Germinal center (tissue), 1 donor: ENCODE results near the gene ZNF787.

Experiments used
- DNase-seq: peaks from one replicate; pipeline ENCODE4 v3.0.0; 2012; ENCODE audit warnings: mixed read lengths, low spot score

The ZNF787 gene

GRCh38 chr19:56120371-56121179 lies 520 bp downstream of the ZNF787 start:
- peak; percentile 91 for DNase-seq

GRCh38 chr19:56120002-56120370 lies 1.1 kb downstream of the ZNF787 start:
- DNase-seq = no peak

- no peak for DNase-seq
Measured at GRCh38 chr19:56119582-56119978, 1.5 kb downstream of the ZNF787 start.

- DNase-seq = no peak
Measured at GRCh38 chr19:56118666-56119581, 2.2 kb downstream of the ZNF787 start.

GRCh38 chr19:56117889-56118288 lies 3.2 kb downstream of the ZNF787 start:
- no peak for DNase-seq

- DNase-seq = no peak
Measured at GRCh38 chr19:56117376-56117884, 3.7 kb downstream of the ZNF787 start.

GRCh38 chr19:56116606-56117005 lies 4.5 kb downstream of the ZNF787 start:
- DNase-seq = no peak

- DNase-seq = no peak
Measured at GRCh38 chr19:56115490-56115889, 5.6 kb downstream of the ZNF787 start.

- DNase-seq = no peak
Measured at GRCh38 chr19:56114778-56115110, 6.4 kb downstream of the ZNF787 start.

GRCh38 chr19:56114051-56114777 lies 6.9 kb downstream of the ZNF787 start:
- no peak for DNase-seq

GRCh38 chr19:56113074-56113632 lies 7.9 kb downstream of the ZNF787 start:
- peak; percentile 28 for DNase-seq

GRCh38 chr19:56112313-56112709 lies 8.8 kb downstream of the ZNF787 start:
- peak; percentile 30 for DNase-seq

GRCh38 chr19:56111601-56112312 lies 9.3 kb downstream of the ZNF787 start:
- DNase-seq = peak; percentile 84

GRCh38 chr19:56110515-56111448 lies 10.3 kb downstream of the ZNF787 start:
- no peak for DNase-seq

GRCh38 chr19:56109226-56109625 lies 11.9 kb downstream of the ZNF787 start:
- no peak for DNase-seq

- no peak for DNase-seq
Measured at GRCh38 chr19:56108447-56109195, 12.5 kb downstream of the ZNF787 start.

GRCh38 chr19:56107626-56108351 lies 13.3 kb downstream of the ZNF787 start:
- DNase-seq = no peak

GRCh38 chr19:56106993-56107392 lies 14.1 kb downstream of the ZNF787 start:
- DNase-seq = no peak

GRCh38 chr19:56106397-56106849 lies 14.7 kb downstream of the ZNF787 start:
- no peak for DNase-seq
